ENCODE data around the gene NAT8. TPM values are rescaled to one million over a fixed set of nuclear protein-coding genes. Genes with fewer than 3 reads are reported as not detected.

Gene NAT8
- total RNA-seq (ENCODE audit: low replicate concordance), result not detected in 2 replicates

GRCh38 chr2:73642338-73643018, at the start of gene NAT8:
TSS of gene NAT8 (minus strand) at chr2:73642422. CDS start at chr2:73641628, 794 bp downstream.

Other genes with a start within 250 kb of the NAT8 start
- gene TPRKB, start 94.9 kb upstream of the NAT8 start, total RNA-seq (ENCODE audit: low replicate concordance), result 9.6 and 20.8 TPM in 2 replicates
- gene DUSP11, start 137.7 kb upstream of the NAT8 start, total RNA-seq (ENCODE audit: low replicate concordance), result 10.8 and 22.3 TPM in 2 replicates
- gene C2orf78, start 141.8 kb upstream of the NAT8 start, total RNA-seq (ENCODE audit: low replicate concordance), result not detected in 2 replicates
- gene STAMBP, start 186.5 kb upstream of the NAT8 start, total RNA-seq (ENCODE audit: low replicate concordance), result 16.4 and 21.3 TPM in 2 replicates